AG04449 (cell line): ENCODE data around the gene HLA-DQB2.

Experiments
- CTCF ChIA-PET: fragments of 350-600 bp; formaldehyde crosslinking; extraction: SDS; loops from one replicate; lab custom pipeline; 2021; ENCODE audit warnings: antibody characterized with exemption; lab: Yijun Ruan, JAX
- POLR2A ChIA-PET: fragments of 400-600, 350-600 bp; formaldehyde crosslinking; extraction: SDS; loops from one replicate; lab custom pipeline; 2020; ENCODE audit warnings: antibody characterized with exemption, inconsistent platforms; lab: Yijun Ruan, JAX
- DNase-seq: peaks from one replicate; pipeline ENCODE4 v3.0.0-alpha.2; 2010; ENCODE audit warnings: low read depth, low spot score
- H3K4me3 ChIP-seq: 2 replicates; pipeline ENCODE4 v1.5.1; 2011; ENCODE audit warnings: low read depth, mild to moderate bottlenecking, control low read depth, low read length
- CTCF ChIP-seq: IDR thresholded peaks from one replicate; pipeline ENCODE4 v1.5.1; 2011; ENCODE audit warnings: mild to moderate bottlenecking, moderate library complexity, low read length, control low read depth, inconsistent platforms; ENCODE audit not compliant: insufficient read depth; ENCODE audit errors: missing control alignments

The HLA-DQB2 gene

DNA sequence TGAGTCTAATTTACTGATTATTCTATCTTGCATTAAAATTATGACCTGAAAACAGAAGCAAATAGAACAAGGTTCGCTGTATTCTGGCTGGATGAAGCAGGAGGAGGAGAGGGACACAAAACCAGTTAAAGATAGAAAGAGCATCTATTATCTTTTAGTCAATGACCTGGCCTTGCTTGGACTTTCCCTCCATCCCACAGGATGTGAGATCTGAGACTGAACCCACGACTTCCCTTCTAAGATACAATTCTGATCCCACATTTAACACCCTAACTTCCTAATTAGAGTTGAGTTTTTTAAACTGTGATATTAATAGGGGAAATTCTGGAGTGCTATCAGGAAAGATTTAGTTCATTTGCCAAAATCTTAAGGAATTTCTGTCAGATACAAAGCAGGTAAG is 25.2 kb downstream of the HLA-DQB2 start:
- no peak for DNase-seq
- H3K4me3 ChIP-seq: no peak overlapping the region
- no peak for TF ChIP-seq CTCF
- CTCF ChIA-PET: no interaction called here
- POLR2A ChIA-PET: no interaction called here

- no peak overlapping the region for H3K4me3 ChIP-seq
- ChIA-PET POLR2A (no interaction called here), CTCF (no interaction called here)
- DNase-seq: no peak
- no peak for TF ChIP-seq CTCF
These were observed 44.5 kb downstream of the HLA-DQB2 start for GRCh38 chr6:32718879-32719278.

DNA sequence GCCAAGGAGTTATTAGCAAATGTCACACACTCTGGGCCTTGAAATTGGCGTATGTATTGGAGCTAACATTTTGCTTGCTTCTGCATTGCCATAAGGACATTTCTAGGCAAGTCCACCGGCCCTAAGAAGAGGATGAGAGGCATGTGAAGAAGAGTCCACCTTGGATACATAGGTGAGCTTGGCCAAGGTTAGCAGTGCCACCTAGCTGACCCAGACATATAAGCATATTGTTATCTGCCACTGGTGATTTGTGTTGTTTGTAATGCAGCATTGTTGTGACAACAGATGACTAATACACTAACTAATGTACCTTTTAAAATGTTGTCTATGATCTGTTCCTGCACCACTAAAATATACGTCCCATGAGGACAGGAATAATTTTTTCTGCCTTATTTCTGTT is 46.9 kb downstream of the HLA-DQB2 start:
- TF ChIP-seq CTCF: no peak
- POLR2A ChIA-PET: no interaction called here
- no peak overlapping the region for H3K4me3 ChIP-seq
- no peak for DNase-seq
- CTCF ChIA-PET: no interaction called here

DNA sequence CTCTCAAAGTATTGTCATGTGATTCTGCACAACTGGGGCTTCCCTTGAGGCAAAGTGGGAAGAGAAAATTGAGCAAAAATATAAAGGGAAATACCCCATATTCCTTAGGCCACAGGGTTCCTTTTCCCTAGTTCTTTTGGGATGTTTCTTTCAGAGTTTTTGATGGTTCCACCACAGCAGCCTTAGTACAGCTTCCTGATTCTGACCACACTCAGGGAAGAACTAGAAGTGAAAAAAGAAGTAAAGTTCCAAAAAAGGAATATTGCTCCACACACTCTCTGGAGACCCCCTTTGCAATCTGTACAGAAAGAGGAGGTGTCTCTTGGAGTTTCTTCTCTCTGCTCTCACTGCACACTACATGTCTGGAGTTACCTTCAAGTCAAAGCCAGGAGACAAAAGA is 50.1 kb downstream of the HLA-DQB2 start:
- DNase-seq: no peak
- CTCF ChIA-PET: interaction anchor here (1.5 kb wide), 1 partner anchor 12 kb away, joined by 10 read pairs; no protein-coding TSS in a partner anchor

DNA sequence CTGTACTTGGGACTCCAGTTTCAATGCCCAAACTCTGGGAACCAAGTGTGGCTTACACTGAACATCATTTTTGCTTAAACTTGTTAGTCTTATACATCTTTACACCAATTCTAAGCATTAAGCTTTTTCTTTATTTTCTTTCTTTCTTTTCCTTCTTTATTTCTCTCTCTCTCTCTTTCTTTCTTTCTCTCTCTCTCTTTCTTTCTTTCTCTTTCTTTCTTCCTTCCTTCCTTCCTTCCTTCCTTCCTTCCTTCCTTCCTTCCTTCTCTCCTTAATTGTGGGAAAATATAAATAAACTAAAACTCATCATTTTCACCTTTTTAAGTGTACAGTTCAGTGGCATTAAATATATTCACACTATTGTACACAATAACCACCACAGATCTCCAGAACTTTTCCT is 53.7 kb downstream of the HLA-DQB2 start:
- CTCF ChIA-PET: no interaction called here
- no peak for DNase-seq
- TF ChIP-seq CTCF: no peak
- H3K4me3 ChIP-seq: no peak overlapping the region
- POLR2A ChIA-PET: no interaction called here

More for the DNA sequence above, 50.1 kb downstream of the HLA-DQB2 start:
- no peak for TF ChIP-seq CTCF
- no peak overlapping the region for H3K4me3 ChIP-seq
- POLR2A ChIA-PET: no interaction called here
